Panc1 (cell line): Measurements from ENCODE around the gene PTPRS. TPM values are rescaled to one million over a fixed set of nuclear protein-coding genes. Genes with fewer than 3 reads are reported as not detected.
"Not testable (repeated sequence)": the region's sequence is repeated elsewhere in the genome, so short reads cannot be mapped to it uniquely, and the experiment has no call there.

Source experiments
- ATAC-seq: fragments of 200-7000 bp; cut with Tn5 transposase; 2 replicates; pipeline ENCODE4 v1.9.1; 2020; ENCODE audit warnings: mild to moderate bottlenecking, moderate library complexity
- BruUV-seq: library from RNA; stranded (reverse); fragments of 400-500 nt; replicated peaks from 2 replicates; lab custom pipeline; 2021; lab: Mats Ljungman, UMichigan
- CTCF ChIA-PET: fragments of 300-600 bp; sonication (Branson Sonifier 250); formaldehyde crosslinking; loops from one replicate; lab custom pipeline; 2022; ENCODE audit warnings: antibody characterized with exemption; lab: Charles Lee
- POLR2A ChIA-PET: fragments of 300-600 bp; sonication (Branson Sonifier 250); formaldehyde crosslinking; loops from one replicate; lab custom pipeline; 2022; ENCODE audit warnings: antibody characterized with exemption; lab: Charles Lee
- DNase-seq: peaks from one replicate; pipeline ENCODE4 v3.0.0-alpha.2; 2010; ENCODE audit warnings: low read depth, low spot score
- H3K27ac ChIP-seq: 2 replicates; pipeline ENCODE4 v1.5.1; 2011; ENCODE audit warnings: mild to moderate bottlenecking, low read length, inconsistent platforms
- H3K27me3 ChIP-seq: fragments of 200-500 bp; sonication (Bioruptor generic); 2 replicates; pipeline ENCODE4 v1.6.0; 2014; ENCODE audit warnings: low read length, inconsistent platforms; ENCODE audit not compliant: control insufficient read depth, insufficient read depth
- H3K36me3 ChIP-seq: fragments of 200-500 bp; sonication (Bioruptor generic); 2 replicates; pipeline ENCODE4 v1.5.1; 2014; ENCODE audit warnings: inconsistent platforms, mild to moderate bottlenecking, low read length, moderate library complexity; ENCODE audit not compliant: control insufficient read depth, insufficient read depth
- H3K4me1 ChIP-seq: 2 replicates; pipeline ENCODE4 v1.5.1; 2011; ENCODE audit warnings: inconsistent platforms, mild to moderate bottlenecking, low read length, moderate library complexity; ENCODE audit not compliant: control insufficient read depth, insufficient read depth
- H3K4me3 ChIP-seq, 2 experiments: 2 replicates each; pipeline ENCODE4 v1.5.1; 2011 to 2012; ENCODE audit warnings: low read depth in 2 of 2, low read length in 2 of 2, mild to moderate bottlenecking in 2 of 2, inconsistent platforms in 1 of 2, moderate library complexity in 1 of 2
- H3K9me3 ChIP-seq: fragments of 200-500 bp; sonication (Bioruptor generic); 2 replicates; pipeline ENCODE4 v1.5.1; 2014; ENCODE audit warnings: low read depth, mild to moderate bottlenecking, inconsistent platforms, low read length, moderate library complexity; ENCODE audit not compliant: control insufficient read depth, insufficient read depth
- CTCF ChIP-seq: fragments of 450-650 bp; IDR thresholded peaks from 2 replicates; pipeline ENCODE4 v1.5.1; 2017; ENCODE audit warnings: mild to moderate bottlenecking
- POLR2AphosphoS5 ChIP-seq: IDR thresholded peaks from 2 replicates; pipeline ENCODE4 v1.6.1; 2012; ENCODE audit warnings: mild to moderate bottlenecking, low read depth, low read length, moderate library complexity
- SIN3A ChIP-seq: IDR thresholded peaks from 2 replicates; pipeline ENCODE4 v1.6.1; 2012; ENCODE audit warnings: low read depth, mild to moderate bottlenecking, low read length, moderate library complexity, borderline replicate concordance; ENCODE audit not compliant: insufficient read depth
- TCF7L2 ChIP-seq: IDR thresholded peaks from 2 replicates; pipeline ENCODE4 v1.6.1; 2011; ENCODE audit warnings: mild to moderate bottlenecking, low read depth, low read length, inconsistent platforms
- in situ Hi-C: cut with HindIII; loops from 2 replicates; pipeline ENCODE4 v1.10.0; 2016; ENCODE audit warnings: low sequenced_read_pairs, low pct_unique_long_range_greater_than_20kb
- intact Hi-C: fragments of 100-400 bp; cut with micrococcal nuclease; formaldehyde crosslinking; loops from one replicate; pipeline ENCODE4 v1.10.0; 2022; ENCODE audit not compliant: unreplicated experiment
- total RNA-seq: library from RNA; stranded (reverse); gene quantifications from one replicate; pipeline ENCODE4 v1.2.1, GENCODE V29; 2021; ENCODE audit not compliant: unreplicated experiment
- TF ChIP-seq, protein P1 (sequence below), 2 experiments: IDR thresholded peaks; 2 replicates each; pipeline ENCODE4 v1.6.1; 2011 to 2012; ENCODE audit warnings: low read depth in 2 of 2, control low read depth in 1 of 2, low read length in 1 of 2, mild to moderate bottlenecking in 1 of 2, moderate library complexity in 1 of 2; ENCODE audit not compliant: insufficient read depth in 1 of 2

The PTPRS gene
- total RNA-seq, 1 experiment from 2014 or later = 85.4 TPM

GRCh38 chr19:5365905-5366304 lies 25.3 kb upstream of the PTPRS start:
- no peaks in the 10 kb centered on the region for H3K9me3 ChIP-seq
- ChIA-PET POLR2A (no interaction called here), CTCF (no interaction called here)
- H3K4me1 ChIP-seq = no peaks in the 10 kb centered on the region
- BruUV-seq = no TSS peak
- H3K27ac ChIP-seq = no peak overlapping the region
- DNase-seq (no peak), ATAC-seq (no peak)
- no peak overlapping the region for H3K4me3 ChIP-seq
- H3K36me3 ChIP-seq = no peaks in the 10 kb centered on the region
- in situ Hi-C loops (no loop called here), intact Hi-C loops (no loop called here)
- TF ChIP-seq TCF7L2 = no peak
- TF ChIP-seq, protein P1, sequence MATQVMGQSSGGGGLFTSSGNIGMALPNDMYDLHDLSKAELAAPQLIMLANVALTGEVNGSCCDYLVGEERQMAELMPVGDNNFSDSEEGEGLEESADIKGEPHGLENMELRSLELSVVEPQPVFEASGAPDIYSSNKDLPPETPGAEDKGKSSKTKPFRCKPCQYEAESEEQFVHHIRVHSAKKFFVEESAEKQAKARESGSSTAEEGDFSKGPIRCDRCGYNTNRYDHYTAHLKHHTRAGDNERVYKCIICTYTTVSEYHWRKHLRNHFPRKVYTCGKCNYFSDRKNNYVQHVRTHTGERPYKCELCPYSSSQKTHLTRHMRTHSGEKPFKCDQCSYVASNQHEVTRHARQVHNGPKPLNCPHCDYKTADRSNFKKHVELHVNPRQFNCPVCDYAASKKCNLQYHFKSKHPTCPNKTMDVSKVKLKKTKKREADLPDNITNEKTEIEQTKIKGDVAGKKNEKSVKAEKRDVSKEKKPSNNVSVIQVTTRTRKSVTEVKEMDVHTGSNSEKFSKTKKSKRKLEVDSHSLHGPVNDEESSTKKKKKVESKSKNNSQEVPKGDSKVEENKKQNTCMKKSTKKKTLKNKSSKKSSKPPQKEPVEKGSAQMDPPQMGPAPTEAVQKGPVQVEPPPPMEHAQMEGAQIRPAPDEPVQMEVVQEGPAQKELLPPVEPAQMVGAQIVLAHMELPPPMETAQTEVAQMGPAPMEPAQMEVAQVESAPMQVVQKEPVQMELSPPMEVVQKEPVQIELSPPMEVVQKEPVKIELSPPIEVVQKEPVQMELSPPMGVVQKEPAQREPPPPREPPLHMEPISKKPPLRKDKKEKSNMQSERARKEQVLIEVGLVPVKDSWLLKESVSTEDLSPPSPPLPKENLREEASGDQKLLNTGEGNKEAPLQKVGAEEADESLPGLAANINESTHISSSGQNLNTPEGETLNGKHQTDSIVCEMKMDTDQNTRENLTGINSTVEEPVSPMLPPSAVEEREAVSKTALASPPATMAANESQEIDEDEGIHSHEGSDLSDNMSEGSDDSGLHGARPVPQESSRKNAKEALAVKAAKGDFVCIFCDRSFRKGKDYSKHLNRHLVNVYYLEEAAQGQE (IDR thresholded peaks at IDR 0.05; ENCODE audit: insufficient read depth in 1 of 2, low read depth in 2 of 2, low read length in 1 of 2) = no peak
- TF ChIP-seq CTCF = no peak
- no peak for TF ChIP-seq POLR2AphosphoS5
- TF ChIP-seq SIN3A = no peak
- no peaks in the 10 kb centered on the region for H3K27me3 ChIP-seq

- TF ChIP-seq, protein P1 (IDR thresholded peaks at IDR 0.05; ENCODE audit: insufficient read depth in 1 of 2, low read depth in 2 of 2, low read length in 1 of 2) = no peak
- no peak for TF ChIP-seq SIN3A
- TF ChIP-seq TCF7L2 = no peak
- TF ChIP-seq CTCF = no peak
- TF ChIP-seq POLR2AphosphoS5 = no peak
- DNase-seq (no peak), ATAC-seq (no peak)
- Histone ChIP-seq H3K36me3 (no peaks in the 10 kb centered on the region), H3K4me3 (no peak overlapping the region), H3K4me1 (no peaks in the 10 kb centered on the region), H3K9me3 (no peaks in the 10 kb centered on the region), H3K27ac (no peak overlapping the region), H3K27me3 (no peaks in the 10 kb centered on the region)
- no TSS peak for BruUV-seq
- CTCF ChIA-PET = interaction anchor here (0.6 kb wide), 1 partner anchor 70 kb away, joined by 3 read pairs; no protein-coding TSS in a partner anchor
- in situ Hi-C loops = no loop called here
- POLR2A ChIA-PET = no interaction called here
- intact Hi-C loops = no loop called here
These were observed 24.1 kb upstream of the PTPRS start for GRCh38 chr19:5364674-5365073.

- H3K4me3 ChIP-seq, H3K4me1 ChIP-seq, H3K27me3 ChIP-seq, H3K36me3 ChIP-seq, H3K9me3 ChIP-seq, in situ Hi-C loops, BruUV-seq, DNase-seq, intact Hi-C loops, H3K27ac ChIP-seq, CTCF ChIA-PET, ATAC-seq: not testable (repeated sequence)
- POLR2A ChIA-PET = interaction anchor here (0.6 kb wide), 2 partner anchors 540 to 1122 kb away, joined by 3 read pairs; no protein-coding TSS in a partner anchor
These were observed 21.2 kb upstream of the PTPRS start for GRCh38 chr19:5361839-5362238.
